Heart left ventricle (tissue), 16 donors: ENCODE measurements around the gene FBXL12. TPM values are rescaled to one million over a fixed set of nuclear protein-coding genes. Genes with fewer than 3 reads are reported as not detected.

Experiments
- ATAC-seq, 4 donors: fragments of 200-7000 bp; cut with Tn5 transposase; one replicate each; pipeline ENCODE4 v1.9.1; 2020 to 2022; ENCODE audit warnings: moderate library complexity in 4 of 4, mild to moderate bottlenecking in 3 of 4, moderate number of reproducible peaks in 1 of 4
- DNase-seq, 5 donors: peaks; one replicate each; pipeline ENCODE4 v3.0.0-alpha.2; 2020
- H3K27ac ChIP-seq, 12 donors: fragments of 200-600 bp; sonication (generic) in 4 of 12; one replicate each; pipeline versions ENCODE4 v1.5.0 to v1.8.0; 2016 to 2022; ENCODE audit warnings: mild to moderate bottlenecking in 2 of 12
- H3K27me3 ChIP-seq, 9 donors: fragments of 200-600 bp; sonication (generic) in 2 of 9; one replicate each; pipeline versions ENCODE4 v1.5.1 to v1.8.0; 2016 to 2022; ENCODE audit warnings: mild to moderate bottlenecking in 3 of 9
- H3K36me3 ChIP-seq, 9 donors: fragments of 200-600 bp; sonication (generic) in 2 of 9; one replicate each; pipeline versions ENCODE4 v1.5.0 to v1.8.0; 2018 to 2022; ENCODE audit warnings: mild to moderate bottlenecking in 2 of 9
- H3K4me1 ChIP-seq, 12 donors: fragments of 200-600 bp; sonication (generic) in 4 of 12; one replicate each; pipeline versions ENCODE4 v1.5.0 to v1.8.0; 2016 to 2022; ENCODE audit warnings: mild to moderate bottlenecking in 3 of 12
- H3K4me3 ChIP-seq, 12 donors: fragments of 200-600 bp; sonication (generic) in 4 of 12; one replicate each; pipeline versions ENCODE4 v1.5.0 to v1.8.0; 2017 to 2022; ENCODE audit warnings: mild to moderate bottlenecking in 9 of 12, moderate library complexity in 4 of 12
- H3K9me3 ChIP-seq, 12 donors: fragments of 200-600 bp; sonication (generic) in 4 of 12; one replicate each; pipeline versions ENCODE4 v1.5.0 to v1.8.0; 2016 to 2022; ENCODE audit warnings: mild to moderate bottlenecking in 1 of 12
- CTCF ChIP-seq, 12 donors: fragments of 200-600 bp; sonication (generic) in 4 of 12; IDR thresholded peaks; one replicate each; pipeline versions ENCODE4 v1.5.0 to v1.8.0; 2018 to 2022; ENCODE audit warnings: antibody characterized with exemption in 12 of 12, mild to moderate bottlenecking in 5 of 12
- POLR2A ChIP-seq, 2 donors: fragments of 450-650 bp; IDR thresholded peaks; one replicate each; pipeline ENCODE4 v1.6.1; 2017; ENCODE audit warnings: antibody characterized with exemption in 2 of 2, mild to moderate bottlenecking in 2 of 2, moderate library complexity in 2 of 2
- WGBS, 4 donors: extraction: QIAGEN DNeasy Blood & Tissue Kit in 2 of 4; methylation state at CpG; one replicate each; pipeline versions ENCODE4 v1.1.5 to v1.1.7; 2013 to 2018; 5-methylcytosine and 5-hydroxymethylcytosine counted together
- intact Hi-C, 10 donors: fragments of 100-400 bp; cut with DNase I; formaldehyde crosslinking; loops; one replicate each; pipeline versions ENCODE4 v1.11.1 to v1.14.2; 2022
- polyA plus RNA-seq, 2 donors: library from polyadenylated mRNA; stranded (reverse); fragments of 200-250 nt; gene quantifications; one replicate each; pipeline ENCODE4 v1.2.3, GENCODE V29; 2013
- total RNA-seq, 9 donors: library from RNA; depleted of rRNA in 2 of 9; stranded (reverse); fragments of >200 nt in 2 of 9; fragmentation: NEBNext Ultra II Directional in 3 of 9; extraction: Animal tissue kit (Norgen Biotek cat#: 25700) in 3 of 9; gene quantifications; one replicate each; pipeline versions ENCODE4 v1.1.0 to v1.2.4, GENCODE V29; 2016 to 2023
- donor health status: ischemic (EF 13 %, LVEDD 7.1; RV severe dilation, severe dysfunction).
- donor health status: healthy with polysubstance abuse.
- donor health status: DM: no; HTN: yes; CAD: no.
- donor health status: DM: no; HTN: no; CAD: no.
- donor health status: ischemic (EF 25% LVEDD 6.9; RV normal size, moderate dysfunction).
- donor health status: ischemic (EF 25% LVEDD 5.7; RV mildly dilated, moderate dysfunction).
- donor health status: healthy.
- donor health status: DM: yes; HTN: yes; CAD: no.
- donor health status: ischemic (EF 35%, LVEDD 5.7; RV mildly dilated, moderate dysfunction).
- donor health status: nonischemic (EF 11% LVEDD 7.7; RV severe dilation, severe dysfunction).
- donor health status: DM: yes; HTN: yes; CAD: no.
- donor health status: PGD.
- donor health status: ischemic (EF 29% LVEDD 5.4; RV normal size, mild dysfunction).
- donor health status: nonischemic (EF 23%, LVEDD 6.1; RV moderate dilation, normal function).

Gene FBXL12
- total and polyA plus RNA-seq, 11 donors, result 9.8 to 17.6 (median 12.2) TPM

DNA sequence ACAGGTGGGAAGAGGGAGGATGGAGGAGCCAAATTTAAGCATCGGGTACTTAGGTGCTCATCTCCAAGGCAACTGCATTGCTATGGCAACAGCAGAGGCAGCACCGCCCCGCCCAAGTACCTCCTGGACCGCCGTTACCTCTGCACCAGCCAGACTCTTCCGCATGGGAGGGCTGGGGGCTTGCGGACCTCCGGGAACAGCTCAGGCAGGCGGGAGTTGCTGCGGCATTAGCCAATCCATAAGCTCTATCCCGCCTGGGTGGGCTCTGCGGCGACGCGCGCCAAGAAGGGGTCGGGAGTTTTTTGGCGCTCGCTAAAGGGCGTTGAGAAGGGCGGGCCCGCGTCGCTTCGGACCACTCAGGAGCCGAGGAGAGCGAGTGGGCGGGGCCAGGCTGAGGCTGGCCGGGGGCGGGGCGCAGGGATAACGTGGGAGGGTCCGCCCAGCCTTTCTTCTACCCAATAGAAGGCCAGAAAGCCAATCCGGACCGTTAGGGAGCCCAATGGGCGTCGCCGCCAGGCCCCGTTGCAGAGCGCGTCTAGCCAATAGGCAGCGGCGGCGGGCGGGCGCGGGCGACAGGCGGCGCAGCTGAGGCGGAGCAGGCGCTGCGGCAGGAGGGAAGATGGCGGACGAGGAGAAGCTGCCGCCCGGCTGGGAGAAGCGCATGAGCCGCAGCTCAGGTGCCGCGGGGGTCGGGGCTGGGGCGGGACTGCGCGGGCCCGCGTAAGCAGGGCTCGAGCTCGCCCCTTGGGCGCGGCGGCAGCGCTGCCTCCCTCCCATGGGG is 16.0 kb upstream of the FBXL12 start, which contains the start of gene PIN1:
PIN1 (plus strand) TSS at position 593 of the 781 bp plus-strand sequence; CDS start at position 620, 27 bp downstream.
- Histone ChIP-seq H3K27me3 (no peaks in the 10 kb centered on the region), H3K27ac (peak within 1 kb of the TSS in 11 of 12 donors; percentile 62 to 86 (median 74)), H3K9me3 (no peaks in the 10 kb centered on the region), H3K4me3 (peak within 1 kb of the TSS; percentile 86 to 100 (median 93)), H3K36me3 (peaks cover 0 to 33% (median 27%) of the 10 kb centered on the region in 9 donors), H3K4me1 (peaks cover 0 to 42% (median 14%) of the 10 kb centered on the region in 12 donors)
- ATAC-seq (peak; percentile 98 to 100 (median 100)), DNase-seq (peak; percentile 99)
- WGBS, 4 donors, result 0 to 1% (median 1%) methylated on average over 52 to 73 of the region's 73 CpGs
- peak in 1 of 2 donors; percentile 40 for TF ChIP-seq POLR2A (IDR thresholded peaks at IDR 0.05)
- peak; percentile 55 to 93 (median 71) for TF ChIP-seq CTCF (IDR thresholded peaks at IDR 0.05)
- intact Hi-C loops, result loop anchor here in 2 of 10 donors (1.0 to 2.0 kb wide), 2 partner anchors 16 kb away; partner anchors contain the start of gene FBXL12 (in 2 of the 2)

DNA sequence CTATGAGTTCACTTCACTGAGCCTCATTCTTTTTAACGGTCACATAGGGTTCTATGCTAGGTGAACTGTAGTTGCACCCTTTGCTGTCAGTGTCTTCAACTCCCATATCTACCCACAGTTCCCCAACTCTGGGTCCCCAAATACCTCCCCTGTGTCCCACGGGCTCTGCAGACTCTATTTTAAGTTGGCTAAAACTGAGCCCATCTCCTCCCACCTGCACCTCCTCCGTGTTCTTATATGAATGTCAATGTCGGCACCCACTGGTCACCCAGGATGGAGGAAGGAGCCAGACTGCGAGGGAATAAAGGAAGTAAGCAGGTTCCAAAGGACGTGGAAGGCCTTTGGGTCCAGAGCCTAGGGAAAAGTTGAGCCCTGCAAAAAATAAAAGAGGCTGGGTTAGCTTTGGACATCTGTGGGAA is 15.4 kb upstream of the FBXL12 start:
- no peak for ATAC-seq
- intact Hi-C loops, result loop anchor here in 1 of 10 donors (2.0 kb wide), 1 partner anchor 16 kb away; the partner anchor contains the start of gene FBXL12
- TF ChIP-seq POLR2A (IDR thresholded peaks at IDR 0.05), result no peak
- TF ChIP-seq CTCF (IDR thresholded peaks at IDR 0.05), result no peak
- Histone ChIP-seq H3K4me3 (peak overlapping the region in 11 of 12 donors; percentile 86 to 100 (median 89)), H3K4me1 (peaks cover 0 to 40% (median 14%) of the 10 kb centered on the region in 12 donors), H3K9me3 (no peaks in the 10 kb centered on the region), H3K27ac (peak overlapping the region in 8 of 12 donors; percentile 45 to 86 (median 70)), H3K27me3 (no peaks in the 10 kb centered on the region), H3K36me3 (peaks cover 0 to 33% (median 28%) of the 10 kb centered on the region in 9 donors)
- WGBS, 4 donors, result 58 to 63% (median 61%) methylated on average over 6 of the region's 6 CpGs
- DNase-seq, result no peak

- Histone ChIP-seq H3K27ac (peak overlapping the region in 7 of 12 donors; percentile 79 to 90 (median 83)), H3K36me3 (peaks cover 0 to 27% (median 18%) of the 10 kb centered on the region in 9 donors), H3K27me3 (no peaks in the 10 kb centered on the region), H3K4me3 (peak overlapping the region; percentile 56 to 95 (median 85)), H3K9me3 (no peaks in the 10 kb centered on the region), H3K4me1 (peaks cover 5 to 30% (median 20%) of the 10 kb centered on the region in 12 donors)
- TF ChIP-seq POLR2A (IDR thresholded peaks at IDR 0.05) (no peak), CTCF (IDR thresholded peaks at IDR 0.05) (no peak)
- intact Hi-C loops, result no loop called here
- DNase-seq (no peak), ATAC-seq (no peak)
- WGBS, 4 donors, result 28 to 35% (median 29%) methylated on average over 13 of the region's 13 CpGs
These were observed 9.7 kb upstream of the FBXL12 start for GRCh38 chr19:9828551-9829063.
